ENCODE measurements around the gene GRB10.

GRCh38 chr7:50564171-50564570 lies 218.5 kb downstream of the GRB10 start:
- TF ChIP-seq POLR2A (IDR thresholded peaks at IDR 0.05) (no peak), CTCF (IDR thresholded peaks at IDR 0.05) (no peak)

Measured in breast epithelium (tissue), 3 donors.